MV-4-11 (cell line): Measurements from ENCODE around the gene FAM163B.

Source experiments
- DNase-seq: peaks from one replicate; lab custom pipeline; 2025; lab: John Stamatoyannopoulos, UW

The FAM163B gene

GRCh38 chr9:133616643-133617405, 7.6 kb upstream of the FAM163B start:
- no peak for DNase-seq

GRCh38 chr9:133615606-133616188, 6.5 kb upstream of the FAM163B start:
- no peak for DNase-seq

DNA sequence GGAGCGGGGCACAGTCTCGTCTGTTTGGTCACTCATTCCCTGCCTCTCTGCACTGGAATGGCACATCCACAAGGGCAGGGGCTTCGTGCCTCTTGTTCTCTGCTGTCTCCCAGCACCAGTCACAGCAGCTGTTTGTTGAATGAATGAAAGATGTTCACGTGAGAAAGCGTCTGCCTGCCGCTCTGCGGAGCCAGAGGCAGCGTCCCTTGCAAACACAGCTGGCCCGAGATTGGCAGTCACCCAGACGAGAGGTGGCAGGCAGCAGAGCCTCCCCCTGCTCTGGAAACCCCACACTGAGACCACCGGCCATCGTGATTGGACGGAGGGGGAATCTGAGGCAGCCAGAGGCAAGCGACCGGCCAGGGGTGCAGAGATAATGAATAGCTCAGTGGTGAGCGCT, 6.0 kb upstream of the FAM163B start:
- DNase-seq, result no peak

GRCh38 chr9:133614678-133615077, 5.5 kb upstream of the FAM163B start:
- no peak for DNase-seq

GRCh38 chr9:133614056-133614455, 4.9 kb upstream of the FAM163B start:
- no peak for DNase-seq

DNA sequence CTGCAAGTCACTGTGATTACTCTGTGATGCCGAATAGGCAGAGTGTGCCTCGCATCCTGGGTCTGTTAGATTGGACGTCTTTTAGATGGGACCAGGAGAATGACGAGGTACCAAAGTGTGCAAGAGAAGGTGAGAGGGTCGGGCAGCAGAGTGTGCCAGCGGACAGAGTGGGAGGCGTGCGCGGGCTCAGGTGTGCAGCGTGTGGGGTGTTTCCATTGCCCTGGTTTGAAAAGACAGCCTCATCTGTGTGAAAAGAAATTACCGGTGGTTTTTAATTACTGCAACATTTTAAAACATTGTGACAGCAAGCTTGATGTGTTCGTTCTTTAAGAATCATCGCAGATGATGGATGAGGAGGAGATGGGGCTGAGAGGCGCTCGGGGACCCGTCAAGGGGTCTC, 4.2 kb upstream of the FAM163B start:
- DNase-seq, result no peak

DNA sequence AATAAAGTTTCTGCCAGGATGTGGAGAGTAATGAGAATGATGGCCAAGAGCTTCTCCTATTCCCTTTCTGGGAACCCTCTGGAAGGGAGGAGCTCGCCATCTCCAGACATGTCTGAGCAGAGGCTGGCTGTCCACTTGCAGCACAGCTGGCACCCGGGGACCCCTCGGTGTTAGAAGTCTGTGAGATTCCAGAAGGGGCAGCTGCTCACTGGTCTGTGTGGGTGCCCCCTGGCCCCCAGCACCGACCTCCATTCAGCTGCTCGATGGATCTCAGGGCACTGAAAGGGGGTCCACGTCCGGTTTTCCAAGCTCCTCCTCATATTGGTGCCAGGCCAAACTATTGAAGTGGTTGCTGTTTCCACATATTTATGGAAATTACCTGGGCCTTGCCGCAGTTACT, 3.6 kb upstream of the FAM163B start:
- DNase-seq, result no peak

DNA sequence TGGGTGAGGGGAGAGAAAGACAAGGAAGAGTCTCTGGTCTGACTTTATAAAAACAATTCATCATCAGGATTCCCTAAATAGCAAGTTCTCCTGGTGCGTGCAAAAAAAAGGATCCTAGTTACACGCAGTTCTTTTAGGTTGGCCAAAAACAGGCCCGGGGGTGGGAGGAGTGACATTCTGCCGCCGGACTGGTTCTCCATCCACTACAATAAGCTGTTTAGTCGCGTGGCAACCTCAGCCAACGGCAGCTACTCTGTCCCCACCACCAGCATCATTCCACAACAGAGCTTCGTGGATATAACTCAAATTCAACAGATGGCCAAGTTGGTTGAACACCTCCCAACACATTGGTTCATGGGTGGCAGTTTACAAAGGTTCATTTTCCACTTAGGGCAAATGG, 2.9 kb upstream of the FAM163B start:
- DNase-seq, result no peak

DNA sequence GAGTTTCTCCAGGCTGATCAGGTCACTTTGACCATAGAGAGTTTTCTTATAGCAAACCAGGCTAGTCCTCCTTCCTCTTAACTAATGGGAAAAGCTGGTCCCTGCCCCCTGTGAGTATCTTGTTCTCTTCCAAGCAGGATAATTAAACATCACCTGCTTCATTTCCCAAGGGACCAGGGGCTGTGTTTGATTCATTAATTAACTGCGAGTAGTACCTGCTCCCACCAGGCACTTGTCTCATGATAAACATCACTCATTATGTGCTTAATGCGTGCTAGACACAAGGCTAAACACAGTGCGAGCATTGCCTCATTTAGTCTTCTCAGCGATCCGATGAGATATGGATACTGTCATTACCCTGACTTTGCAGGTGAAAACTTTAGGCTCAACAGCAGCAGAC, 1.7 kb upstream of the FAM163B start:
- DNase-seq, result no peak

DNA sequence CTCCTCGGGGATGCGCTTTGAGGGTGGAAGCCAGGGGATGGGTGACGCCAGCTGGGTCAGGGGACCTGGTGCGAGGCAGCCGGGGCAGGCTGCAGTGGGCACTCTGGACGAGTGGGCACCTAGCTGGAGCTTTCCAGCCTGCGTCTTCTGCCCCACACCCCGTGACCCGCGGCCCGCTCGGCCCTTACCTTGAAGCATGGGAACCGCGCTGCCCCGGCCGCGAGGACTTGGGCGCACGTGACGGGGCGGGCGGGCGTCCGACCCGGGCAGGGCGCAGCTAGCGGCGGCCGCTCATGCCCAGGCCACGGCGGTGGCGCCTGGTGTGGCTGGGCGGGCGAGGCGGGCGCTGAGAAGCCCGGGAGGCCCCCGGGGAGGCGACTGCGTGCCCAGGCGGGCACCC, 300 bp downstream of the FAM163B start:
- no peak for DNase-seq

DNA sequence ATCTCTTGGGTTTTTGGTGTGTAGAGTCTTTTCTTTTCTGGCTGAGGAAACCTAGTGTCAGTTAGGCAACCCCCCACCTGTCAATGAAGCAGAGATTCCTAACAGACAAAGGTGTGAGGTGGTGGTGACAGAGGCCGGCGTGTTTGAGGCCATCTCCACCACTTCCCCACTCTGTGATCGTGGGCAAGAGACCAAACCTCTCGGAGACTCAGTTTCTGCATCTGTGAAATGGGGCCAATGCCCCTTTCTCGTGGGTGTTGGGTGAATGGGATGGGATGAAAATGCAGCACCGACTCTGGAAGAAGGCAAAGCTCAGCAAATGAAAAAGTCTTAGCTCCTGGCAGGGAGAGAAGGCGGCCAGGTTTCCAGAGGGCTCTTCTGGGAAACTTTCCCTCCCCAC, 807 bp downstream of the FAM163B start:
- no peak for DNase-seq

- DNase-seq, result no peak
Observed at GRCh38 chr9:133607976-133608375, 1.2 kb downstream of the FAM163B start.

GRCh38 chr9:133607381-133607780, 1.8 kb downstream of the FAM163B start:
- no peak for DNase-seq

GRCh38 chr9:133606708-133607025, 2.5 kb downstream of the FAM163B start:
- DNase-seq, result no peak

- DNase-seq, result no peak
Observed at GRCh38 chr9:133605856-133606707, 3.1 kb downstream of the FAM163B start.

DNA sequence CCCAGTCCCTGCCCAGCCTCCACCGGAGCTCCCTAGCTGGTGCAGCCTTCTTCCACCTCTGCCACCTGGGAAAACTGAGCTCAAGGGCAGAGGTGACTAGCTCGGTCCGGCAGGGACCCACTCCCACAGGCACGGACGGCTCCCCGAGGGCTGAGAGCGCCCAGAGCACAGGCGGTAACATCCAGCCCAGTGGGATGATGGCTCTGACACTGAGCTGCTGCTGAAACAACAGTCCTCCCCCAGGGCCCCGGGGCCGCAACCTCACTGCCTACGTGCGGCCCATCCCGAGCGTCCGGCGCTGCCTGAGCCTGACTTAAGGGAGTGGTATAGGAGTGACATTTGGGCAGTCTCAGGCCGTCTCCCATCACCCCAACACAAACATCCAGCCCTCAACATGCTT, 3.7 kb downstream of the FAM163B start:
- no peak for DNase-seq

DNA sequence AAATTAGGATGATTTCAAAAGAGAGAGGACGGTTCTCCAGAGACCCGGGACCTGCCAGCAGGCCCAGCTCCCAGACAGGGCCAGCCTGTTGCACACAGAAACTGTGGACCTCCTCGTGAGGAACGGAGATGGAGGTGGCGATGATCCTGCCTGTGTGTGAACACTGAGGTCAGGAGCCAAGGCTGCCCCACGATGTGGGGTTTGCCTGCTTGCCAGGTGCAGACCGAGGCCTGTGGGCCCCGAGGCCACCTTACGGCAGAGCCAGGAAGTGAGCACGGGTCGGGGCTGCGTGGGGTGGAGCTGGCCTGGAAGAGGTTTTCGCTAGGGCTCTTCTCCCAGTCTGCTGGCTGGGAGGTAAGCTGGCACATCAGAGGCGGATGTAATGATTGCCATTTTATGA, 4.3 kb downstream of the FAM163B start:
- DNase-seq, result no peak

DNA sequence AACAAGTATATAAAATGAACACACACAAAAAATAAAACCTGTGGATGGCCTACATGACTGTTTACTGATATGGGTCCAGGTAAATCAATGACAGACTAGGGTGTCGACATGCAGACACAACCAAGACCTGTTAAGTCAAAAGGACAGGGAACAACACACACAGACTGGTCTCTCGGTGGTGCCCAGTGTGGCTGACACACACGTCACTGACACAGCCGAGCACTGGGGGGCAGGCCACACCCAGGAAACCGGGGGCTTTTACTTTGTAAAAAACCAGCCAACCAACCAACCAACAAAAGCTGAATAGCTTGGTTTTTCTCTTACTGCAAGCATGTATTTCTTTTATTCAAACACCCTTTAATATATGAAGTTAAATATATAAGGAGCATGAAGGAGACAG, 5.0 kb downstream of the FAM163B start:
- DNase-seq, result peak; percentile 18

DNA sequence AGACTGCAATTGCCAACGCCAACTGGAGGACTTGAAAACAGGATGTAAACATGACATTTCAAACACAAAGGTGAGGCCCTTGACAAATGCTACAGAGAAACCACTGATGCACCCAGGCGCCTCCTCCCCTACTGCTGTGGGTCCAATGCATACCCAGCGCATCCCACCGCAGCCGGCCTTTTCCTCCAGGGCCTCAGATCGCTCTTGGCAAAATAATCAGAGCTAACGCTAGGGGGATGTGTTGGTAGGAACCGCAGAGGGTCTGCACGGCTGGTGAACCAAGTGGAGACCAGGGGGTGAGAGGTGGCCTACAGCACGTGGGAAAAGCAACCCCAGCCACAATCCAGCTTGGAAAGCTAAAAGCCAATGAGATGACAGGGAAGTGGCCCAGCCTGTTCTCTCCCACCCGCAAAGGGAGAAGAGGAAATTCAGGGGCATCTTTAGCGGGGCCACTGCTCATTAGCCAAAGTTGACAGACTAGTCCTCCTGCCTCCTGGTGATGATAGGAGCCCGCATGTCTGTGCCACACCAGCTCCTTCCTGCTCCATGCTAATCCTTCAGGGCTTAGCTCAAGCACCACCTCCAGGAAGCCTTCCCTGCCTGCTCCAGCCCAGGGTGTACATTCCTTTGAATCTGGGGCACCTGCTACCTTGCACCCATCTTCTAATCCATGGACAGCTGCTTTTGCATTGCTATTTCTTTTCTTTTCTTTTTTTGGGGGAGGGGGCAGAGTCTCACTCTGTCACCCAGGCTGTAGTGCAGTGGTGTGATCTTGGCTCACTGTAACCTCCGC, 5.9 kb downstream of the FAM163B start:
- DNase-seq, result no peak

DNA sequence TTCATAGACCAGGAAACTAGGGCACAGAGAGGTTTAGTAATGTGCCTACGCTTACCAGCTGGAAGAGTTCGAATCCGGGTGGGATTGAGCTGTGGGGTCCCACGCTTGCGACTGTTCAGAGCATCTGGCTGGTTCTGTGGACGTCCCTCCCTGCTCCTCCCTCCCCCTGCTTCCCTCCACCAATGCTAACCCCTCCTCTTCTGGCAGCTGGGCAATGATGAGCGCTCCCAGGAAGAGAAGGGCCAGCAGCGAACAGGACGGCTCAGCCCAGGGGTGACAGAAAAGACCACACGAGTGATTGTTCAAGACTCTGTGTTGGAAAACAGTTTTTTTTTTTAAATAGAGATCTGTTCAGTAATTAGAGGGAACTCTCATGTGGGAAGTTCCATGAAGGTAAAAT, 6.9 kb downstream of the FAM163B start:
- no peak for DNase-seq

- no peak for DNase-seq
Observed at GRCh38 chr9:133601746-133602145, 7.4 kb downstream of the FAM163B start.

DNA sequence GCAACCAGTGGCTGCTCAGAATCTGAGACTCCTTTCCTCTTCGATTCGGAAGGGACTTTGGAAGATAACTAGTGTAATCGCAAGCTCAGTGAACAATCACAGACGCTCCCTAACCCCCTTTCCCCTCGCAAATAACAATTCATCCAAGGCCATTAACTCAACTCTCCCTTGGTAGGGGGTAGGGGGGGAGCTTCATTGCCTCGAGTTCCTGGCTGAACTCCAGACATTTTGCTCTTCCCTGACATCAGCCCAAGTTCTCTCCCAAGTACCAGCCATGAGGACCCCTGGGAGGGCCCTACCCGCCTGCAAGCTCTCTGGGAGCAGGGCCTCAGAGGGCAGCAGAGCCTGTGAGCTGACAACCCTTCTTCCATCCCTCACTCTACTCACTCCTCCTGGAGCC, 8.4 kb downstream of the FAM163B start:
- no peak for DNase-seq
